HG02938 (cell line): ENCODE data around the gene APOC3.

ENCODE experiments used
- ATAC-seq: cut with Tn5 transposase; IDR thresholded peaks from one replicate; pipeline ENCODE4 v1.9.1; 2021; ENCODE audit warnings: mild to moderate bottlenecking, moderate library complexity; ENCODE audit not compliant: unreplicated experiment

The APOC3 gene

DNA sequence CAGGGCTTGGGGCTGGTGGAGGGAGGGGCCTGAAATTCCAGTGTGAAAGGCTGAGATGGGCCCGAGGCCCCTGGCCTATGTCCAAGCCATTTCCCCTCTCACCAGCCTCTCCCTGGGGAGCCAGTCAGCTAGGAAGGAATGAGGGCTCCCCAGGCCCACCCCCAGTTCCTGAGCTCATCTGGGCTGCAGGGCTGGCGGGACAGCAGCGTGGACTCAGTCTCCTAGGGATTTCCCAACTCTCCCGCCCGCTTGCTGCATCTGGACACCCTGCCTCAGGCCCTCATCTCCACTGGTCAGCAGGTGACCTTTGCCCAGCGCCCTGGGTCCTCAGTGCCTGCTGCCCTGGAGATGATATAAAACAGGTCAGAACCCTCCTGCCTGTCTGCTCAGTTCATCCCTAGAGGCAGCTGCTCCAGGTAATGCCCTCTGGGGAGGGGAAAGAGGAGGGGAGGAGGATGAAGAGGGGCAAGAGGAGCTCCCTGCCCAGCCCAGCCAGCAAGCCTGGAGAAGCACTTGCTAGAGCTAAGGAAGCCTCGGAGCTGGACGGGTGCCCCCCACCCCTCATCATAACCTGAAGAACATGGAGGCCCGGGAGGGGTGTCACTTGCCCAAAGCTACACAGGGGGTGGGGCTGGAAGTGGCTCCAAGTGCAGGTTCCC, at the start of gene APOC3:
Gene APOC3, plus strand, starts transcription at position 383 of the 659 bp plus-strand sequence. CDS start 676 bp downstream, outside the sequence.
- ATAC-seq, result no peak

DNA sequence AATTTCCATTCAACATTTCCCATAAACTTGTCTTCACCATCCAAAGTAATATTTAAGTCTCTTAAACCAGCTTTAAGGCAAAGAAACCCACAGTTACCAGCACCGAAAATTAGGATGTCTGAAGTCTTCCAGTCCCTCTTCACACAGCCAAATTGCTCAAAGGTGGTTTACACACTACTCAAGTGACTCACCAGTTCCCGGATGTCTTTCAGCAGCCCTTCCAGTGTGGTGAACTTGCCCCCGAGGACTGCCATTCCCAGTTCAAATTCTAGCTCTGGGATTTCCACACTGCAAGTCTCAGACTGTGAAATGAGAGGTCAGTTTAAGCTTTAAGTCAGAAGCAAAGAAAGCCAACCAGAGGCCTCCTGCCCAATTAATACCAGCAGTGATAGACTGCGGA, 47.0 kb upstream of the APOC3 start:
- ATAC-seq, result no peak

DNA sequence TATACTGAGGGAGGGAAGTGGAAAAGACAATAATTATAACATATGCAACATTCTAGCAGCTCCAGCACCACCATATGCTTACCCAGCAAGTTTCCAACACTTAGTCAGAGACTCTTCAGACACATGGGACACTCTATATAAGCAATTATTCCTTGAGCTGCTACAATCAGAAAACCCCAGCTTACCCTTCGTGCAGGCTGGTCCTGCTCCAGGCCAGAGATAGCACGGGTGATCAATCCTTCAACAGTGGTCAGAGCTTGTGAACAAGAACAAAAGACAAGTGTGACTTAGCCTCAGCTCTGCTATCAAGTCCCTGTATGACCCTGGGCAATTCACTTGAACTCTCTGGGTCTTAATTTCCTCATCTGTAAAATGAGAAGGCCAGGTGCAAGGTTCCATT, 43.4 kb upstream of the APOC3 start:
- no peak for ATAC-seq

DNA sequence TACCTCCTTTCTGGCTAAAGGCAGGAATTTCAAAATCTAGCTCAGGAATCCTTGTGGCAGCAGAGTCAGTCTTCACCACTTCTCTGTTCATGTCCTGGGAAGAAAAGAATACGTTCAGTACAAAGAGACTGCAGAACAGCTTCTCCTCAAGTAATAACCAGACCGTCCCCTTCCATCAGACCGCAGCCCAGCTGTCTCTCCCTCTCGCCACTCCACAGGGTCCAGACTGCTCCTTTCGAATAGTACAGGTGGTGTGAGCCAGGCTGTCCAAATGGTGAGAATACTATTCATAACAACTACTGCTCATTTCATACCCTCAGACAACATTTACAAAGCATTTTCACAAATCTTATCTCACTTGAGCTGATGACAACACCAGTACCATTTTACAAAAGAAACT, 42.7 kb upstream of the APOC3 start:
- no peak for ATAC-seq

DNA sequence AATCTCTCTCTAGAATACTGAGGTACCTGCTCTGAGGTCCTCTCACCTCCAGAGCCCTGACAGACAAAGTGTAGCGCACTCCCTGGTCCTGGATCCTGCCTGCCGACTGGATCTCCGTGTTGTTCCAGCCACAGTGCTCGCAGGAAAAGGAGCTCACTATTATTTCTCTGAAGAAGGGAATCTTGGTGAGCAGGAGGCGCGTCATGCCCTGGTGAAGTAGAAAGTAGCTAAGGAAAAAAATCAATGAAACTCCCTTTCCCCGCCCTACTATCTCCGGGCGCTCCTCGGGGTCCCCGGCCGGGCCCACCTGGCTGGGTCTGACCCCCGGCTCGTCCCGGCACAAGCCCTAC, 42.3 kb upstream of the APOC3 start:
- ATAC-seq, result no peak

DNA sequence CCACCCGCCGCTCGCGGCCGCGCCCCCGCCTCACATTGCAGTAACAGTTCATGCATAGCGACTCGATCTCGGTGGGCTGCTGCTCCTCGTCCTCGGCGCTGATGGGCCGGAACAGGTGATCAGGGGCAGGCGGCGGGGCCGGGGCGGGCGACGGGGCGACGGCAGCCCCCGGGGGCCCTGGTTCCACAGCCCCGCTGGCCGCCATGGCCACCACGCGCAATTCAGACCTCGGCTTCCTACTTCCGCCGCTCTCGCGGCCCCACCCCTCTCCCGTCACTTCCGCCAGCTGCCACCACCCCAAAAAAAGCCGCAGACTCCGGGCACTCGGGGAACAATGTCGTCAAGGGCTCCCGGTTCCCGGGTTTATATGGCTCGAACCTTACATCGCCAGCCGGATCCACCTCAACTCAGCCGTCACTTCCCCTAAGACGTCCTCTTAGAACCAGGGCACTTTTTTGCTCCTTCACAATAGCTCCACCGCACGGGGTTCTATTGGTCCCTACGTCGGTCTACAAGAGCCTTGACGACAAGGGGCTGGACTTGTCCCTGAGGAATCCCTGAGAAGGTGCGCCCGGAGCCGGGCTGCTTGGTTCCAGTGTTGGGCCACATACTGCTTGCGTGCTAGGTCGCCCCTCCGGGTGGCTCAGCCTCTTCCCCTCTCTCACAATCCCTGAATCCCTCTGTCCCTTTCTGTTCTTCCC, 41.8 kb upstream of the APOC3 start, which contains the start of gene ZPR1:
Gene ZPR1, minus strand, starts transcription at position 238 of the 701 bp plus-strand sequence. Its CDS starts 33 bp downstream, at position 205.
- peak; percentile 82 for ATAC-seq

DNA sequence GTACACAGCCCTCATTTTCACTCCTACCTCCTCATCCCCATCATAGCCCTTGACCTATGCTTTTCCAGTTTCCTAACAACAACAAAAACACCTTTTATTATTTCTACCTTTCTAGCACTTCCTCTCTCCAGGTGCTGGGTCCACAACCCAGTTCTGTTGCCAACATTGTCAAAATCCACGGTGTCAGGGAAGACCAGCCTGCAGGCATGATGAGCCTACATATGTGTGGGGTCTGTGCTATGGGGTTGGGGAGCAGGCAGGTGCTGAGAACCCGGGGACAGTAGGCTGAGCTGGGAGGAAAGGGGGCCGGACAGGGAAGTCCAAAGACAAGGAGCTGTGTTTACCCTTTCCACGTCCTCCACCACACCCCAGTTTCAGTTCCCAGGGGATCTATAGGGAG, 41.2 kb upstream of the APOC3 start:
- no peak for ATAC-seq

DNA sequence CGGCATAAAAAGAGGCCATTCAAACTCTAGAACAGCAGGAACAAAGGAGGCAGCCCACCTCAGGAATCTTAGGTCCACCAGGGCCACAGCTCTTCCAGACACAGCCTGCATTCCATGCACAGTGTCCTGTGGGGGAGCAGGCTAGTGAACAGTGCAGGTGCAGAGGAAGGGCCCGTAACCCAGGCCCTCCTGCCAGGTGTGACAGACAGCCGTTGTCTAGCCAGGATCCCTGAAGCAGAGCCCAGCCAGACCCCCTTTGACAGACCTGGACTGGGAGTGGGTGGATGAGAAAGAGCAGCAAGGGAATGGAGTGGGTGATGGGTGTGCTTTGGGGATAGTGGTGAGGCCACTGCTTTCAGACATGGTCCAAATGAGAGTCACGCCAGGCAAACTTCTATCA, 40.7 kb upstream of the APOC3 start:
- ATAC-seq, result no peak

DNA sequence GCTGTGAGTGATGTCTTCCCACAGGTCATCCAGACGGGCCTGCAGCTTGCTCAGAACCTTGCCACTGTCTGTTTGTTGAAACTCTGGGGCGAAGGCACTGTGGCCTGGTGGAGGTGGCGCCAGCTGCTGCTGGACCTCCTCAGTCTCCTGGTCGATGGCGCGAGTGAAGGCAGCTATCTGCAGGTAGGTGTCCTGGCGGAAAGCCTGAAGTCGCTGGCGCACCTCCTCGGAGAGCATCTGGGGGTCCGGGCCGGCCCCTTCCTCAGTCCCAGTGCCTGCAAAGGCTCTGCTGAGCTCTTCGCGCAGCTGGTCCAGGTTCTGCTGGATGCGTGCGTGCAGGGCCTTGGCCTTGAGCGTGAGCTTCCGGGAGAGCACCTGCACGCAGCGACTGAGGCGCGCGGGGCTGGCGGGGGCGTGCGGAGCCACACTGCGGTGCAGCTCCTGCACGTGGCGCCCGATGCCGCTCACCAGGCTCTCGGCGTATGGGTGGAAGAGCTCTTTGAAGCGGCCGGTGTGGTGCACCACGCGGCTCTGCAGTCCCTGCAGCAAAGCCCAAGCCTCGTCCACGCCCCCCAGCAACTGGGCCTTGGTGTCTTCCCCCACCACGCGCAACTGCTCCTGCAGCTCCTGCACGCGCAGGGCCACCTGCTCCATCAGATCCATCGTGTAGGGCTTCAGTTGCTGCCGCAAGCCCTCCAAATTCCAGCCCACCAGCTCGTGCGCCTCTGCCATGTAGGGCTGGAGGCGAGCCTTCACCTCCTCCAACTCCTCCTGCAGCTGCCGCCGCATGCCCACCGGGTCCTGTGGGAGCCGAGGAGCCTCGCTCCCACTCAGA, 39.3 kb upstream of the APOC3 start:
- no peak for ATAC-seq

DNA sequence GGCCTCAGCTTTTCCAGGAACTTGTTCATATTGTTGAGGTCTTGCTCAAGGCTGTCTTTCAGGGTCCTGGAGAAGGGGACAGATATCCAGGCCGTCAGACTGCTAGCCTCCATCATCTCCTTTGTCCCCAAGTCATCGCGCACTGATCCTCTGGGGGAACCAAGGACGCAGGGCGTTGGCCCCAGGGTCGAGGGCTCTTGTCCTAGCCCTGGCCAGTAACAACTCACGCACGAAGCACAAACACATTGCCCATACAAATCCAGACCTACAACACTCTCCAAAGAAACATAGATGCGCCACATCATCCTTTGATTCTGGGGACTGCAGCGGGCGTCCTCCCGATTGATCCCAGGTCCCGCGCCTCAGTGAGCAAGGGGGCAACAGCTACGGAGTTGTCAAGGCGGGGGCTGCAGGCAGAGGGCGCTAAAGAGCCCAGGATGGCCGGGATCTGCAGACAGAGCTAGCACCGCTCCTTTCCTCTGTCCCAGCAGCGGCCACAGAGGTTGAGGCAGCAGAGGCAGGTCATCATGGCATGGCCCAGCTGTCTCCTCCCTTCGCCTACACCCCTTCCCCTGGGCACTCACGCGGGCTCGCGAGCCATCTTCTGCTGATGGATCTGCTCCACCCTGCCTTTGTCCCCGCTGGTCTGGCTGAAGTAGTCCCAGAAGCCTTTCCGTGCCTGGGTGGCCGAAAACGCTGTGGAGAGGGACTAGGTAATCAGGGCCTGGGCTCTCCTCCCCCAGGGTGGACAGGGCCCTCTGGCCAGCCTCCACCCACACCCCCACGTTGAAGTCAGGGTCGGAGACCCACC, 38.5 kb upstream of the APOC3 start:
- ATAC-seq, result no peak

DNA sequence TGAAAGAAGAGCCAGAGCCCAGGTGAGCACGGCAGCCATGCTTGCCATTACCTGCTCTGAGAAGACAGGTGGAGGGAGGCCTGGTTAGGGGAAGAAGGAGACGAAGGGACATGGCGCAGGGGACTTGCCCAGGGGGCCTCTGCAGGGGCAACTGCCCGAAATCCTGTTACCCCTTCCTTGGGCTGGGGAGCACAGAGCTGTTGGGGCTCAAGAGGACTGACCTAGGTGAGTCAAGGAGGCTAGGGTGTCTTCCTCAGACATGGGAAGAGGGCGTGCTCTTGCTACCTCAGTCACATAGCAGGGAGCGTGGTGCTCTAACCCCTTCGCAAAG, 37.9 kb upstream of the APOC3 start, which contains the start of gene APOA5:
Gene APOA5, minus strand, starts transcription at position 67 of the 331 bp plus-strand sequence. Its CDS starts 19 bp downstream, at position 48.
- no peak for ATAC-seq

DNA sequence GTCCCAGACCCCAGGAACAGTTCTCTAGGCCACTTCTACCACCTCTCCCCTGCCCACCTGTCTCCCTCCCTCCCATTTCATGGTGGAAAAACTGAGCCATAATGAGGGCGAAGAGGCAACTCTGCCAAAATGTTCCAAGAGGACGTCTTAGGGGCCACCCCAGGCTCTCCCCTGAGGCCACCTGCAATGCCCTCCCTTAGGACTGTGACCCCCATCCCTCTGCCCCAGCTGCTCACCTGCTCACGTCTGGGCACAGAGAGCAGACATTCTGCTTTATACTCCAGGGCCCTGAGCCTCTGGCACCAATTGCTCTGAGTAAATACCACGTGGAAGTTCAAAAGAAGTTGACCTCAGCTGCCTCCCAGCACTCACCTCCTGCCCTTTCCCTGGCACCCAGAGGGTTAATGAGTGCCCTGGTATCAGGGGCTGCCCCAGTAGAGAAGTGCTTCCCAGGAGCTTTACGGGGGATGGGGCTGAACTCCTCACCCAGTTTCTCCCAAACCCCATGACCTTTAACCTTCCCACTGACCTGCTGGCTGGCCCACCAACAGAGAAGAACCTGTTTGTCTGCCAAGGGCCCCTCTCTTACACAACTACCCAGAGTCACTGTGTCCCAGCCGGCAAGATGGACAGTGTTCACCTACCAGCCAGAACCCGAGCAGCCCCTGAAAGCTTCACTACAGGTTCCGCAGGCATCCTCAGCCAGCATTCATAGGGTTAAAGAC, 37.4 kb upstream of the APOC3 start:
- ATAC-seq, result no peak

DNA sequence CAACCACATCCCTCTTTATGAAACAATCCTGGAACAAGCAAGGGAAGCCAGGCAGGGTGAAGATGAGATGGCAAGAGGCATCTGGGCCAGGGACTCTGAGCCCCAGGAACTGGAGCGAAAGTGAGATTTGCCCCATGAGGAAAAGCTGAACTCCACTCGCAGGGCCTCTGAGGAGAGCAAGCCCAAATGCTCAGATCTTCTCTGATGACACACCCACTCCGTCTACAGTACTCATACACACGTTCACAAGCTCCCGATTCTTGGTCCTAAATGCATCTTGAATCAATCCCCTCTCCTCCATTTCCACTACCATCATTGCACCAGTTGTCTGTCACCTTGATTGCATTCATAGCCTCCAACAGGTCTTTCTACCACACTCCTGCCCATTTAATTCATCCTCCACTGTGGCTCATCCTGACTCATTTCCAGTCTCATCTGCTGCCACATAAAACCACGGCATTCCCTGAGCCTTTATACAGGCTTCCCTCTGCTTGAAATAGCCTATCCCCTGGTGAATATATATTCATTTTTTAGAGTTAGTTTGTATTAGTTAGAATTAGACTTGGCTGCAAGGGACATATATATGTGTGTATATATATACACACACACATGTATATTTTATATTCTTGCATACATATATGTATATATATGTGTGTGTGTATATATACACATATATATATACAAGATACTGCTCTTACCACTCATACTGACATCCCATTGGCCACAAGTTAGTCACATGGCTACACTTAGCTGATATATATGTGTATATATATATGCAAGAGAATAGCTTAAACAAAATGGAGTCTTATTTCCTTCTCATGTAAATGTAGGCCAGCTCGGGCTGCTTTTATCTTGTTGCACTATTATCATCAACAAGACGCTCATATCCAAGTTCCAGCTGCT, 36.6 kb upstream of the APOC3 start:
- ATAC-seq, result no peak

DNA sequence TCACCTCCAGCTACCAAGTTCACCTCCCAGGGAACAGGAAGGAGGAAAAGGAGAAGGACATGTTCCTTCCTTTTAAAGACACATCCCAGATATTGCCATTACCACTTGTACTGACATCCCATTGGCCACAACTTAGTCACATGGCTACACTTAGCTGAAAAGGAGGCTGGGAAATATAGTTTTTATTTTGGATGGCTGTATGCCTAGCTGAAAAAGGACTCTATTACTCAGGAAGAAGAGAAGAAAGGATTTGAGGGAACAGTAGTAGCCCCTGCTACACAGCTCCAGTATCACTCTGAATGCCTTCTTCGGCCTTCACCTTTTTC, 36.0 kb upstream of the APOC3 start:
- no peak for ATAC-seq

DNA sequence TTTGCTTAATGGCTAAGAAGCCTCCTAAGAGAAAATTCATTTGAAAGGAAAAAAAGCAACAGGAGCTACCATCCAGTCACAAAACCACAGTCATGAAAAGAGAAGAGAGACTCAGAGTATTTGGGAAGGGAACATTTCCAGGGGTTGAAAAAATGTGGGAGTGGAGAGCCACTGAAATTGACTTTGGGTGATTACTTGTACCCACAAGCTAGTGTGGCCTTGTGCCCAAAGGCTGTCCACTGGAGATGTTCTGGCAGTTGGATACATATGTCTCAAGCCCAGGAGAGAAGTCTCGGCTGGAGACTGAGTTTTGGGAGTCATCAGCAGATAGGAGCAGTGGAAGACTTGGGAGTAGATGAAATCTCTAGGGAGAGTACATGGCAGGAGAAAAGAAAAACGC, 34.9 kb upstream of the APOC3 start:
- no peak for ATAC-seq

DNA sequence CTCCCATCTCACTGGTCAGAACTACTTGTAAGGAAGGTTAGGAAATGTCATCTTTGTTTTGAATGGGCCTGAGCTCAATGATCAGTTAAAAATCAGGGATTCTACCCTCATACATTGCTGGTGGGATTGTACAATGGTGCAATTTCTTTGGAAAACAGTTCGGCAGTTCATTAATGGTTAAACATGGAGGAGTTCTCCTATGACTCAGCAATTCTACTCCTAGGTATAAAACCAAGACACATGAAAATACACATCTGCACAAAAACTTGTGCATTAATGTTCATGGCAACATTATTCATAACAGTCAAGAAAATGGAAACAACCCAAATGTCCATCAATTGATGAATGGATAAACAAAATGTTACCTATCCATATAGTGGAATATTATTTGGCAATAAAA, 33.2 kb upstream of the APOC3 start:
- no peak for ATAC-seq

DNA sequence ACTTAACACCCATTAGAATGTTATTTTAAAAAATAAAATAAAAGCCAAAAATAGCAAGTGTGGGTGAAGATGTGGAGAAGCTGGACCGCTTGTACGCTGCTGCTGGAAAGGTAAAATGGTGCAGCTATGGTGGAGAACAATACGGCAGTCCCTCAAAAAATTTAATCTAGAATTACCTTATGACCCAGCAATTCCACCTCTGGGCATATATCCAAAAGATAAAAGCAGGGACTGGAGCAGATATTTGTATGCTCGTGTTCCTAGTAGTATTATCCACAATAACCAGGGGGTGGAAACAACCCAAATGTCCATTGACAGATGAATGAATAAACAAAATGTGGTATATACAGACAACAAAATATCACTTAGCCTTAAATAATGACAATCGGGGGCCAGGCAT, 31.9 kb upstream of the APOC3 start:
- no peak for ATAC-seq

DNA sequence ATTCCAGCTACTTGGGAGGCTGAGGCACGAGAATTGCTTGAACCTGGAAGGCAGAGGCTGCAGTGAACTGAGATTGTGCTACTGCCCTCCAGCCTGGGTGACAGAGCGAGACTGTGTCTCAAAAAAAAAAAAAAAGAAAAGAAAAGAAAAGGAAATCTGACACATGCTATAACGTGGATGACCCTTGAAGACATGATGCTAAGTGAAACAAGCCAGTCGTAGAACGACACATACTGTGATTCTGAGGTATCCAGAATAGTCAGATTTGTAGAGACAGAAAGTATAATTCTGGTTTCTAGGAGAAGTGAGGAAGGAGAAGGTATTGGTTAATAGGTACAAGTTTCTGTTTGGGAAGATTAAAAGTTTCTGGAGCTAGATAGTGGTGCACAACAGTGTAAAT, 31.3 kb upstream of the APOC3 start:
- ATAC-seq, result no peak

DNA sequence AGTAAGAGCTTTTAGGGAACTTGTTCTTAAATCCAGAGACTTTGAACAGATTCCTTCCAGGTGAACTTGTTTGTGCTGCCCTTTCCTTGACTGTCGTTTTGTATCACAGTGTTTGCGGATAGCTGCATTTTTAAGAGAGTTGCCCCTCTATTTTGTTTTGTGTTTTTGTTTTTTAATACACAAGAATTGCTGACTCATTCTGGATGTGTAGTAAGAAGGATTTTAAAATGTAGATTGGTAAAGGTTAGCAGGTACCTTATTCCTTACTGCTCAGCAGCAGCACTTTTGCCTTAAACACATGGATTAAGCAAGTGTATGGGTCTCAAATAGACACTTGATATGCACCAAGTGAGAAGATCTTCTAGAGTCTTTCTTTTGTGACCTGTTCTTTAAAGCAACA, 29.1 kb upstream of the APOC3 start:
- no peak for ATAC-seq
